GM18909 (cell line): Measurements from ENCODE around the gene DLGAP4.

Experiments used
- ATAC-seq: cut with Tn5 transposase; IDR thresholded peaks from one replicate; pipeline ENCODE4 v1.9.1; 2021; ENCODE audit warnings: mild to moderate bottlenecking; ENCODE audit not compliant: unreplicated experiment, poor library complexity

Gene DLGAP4

GRCh38 chr20:36483919-36484808, 178.0 kb downstream of the DLGAP4 start:
- ATAC-seq, result no peak

- no peak for ATAC-seq
Observed at GRCh38 chr20:36485286-36485685, 179.1 kb downstream of the DLGAP4 start.

- ATAC-seq, result no peak
Observed at GRCh38 chr20:36487069-36487468, 180.9 kb downstream of the DLGAP4 start.

- ATAC-seq, result no peak
Observed at GRCh38 chr20:36490191-36490590, 184.1 kb downstream of the DLGAP4 start.

DNA sequence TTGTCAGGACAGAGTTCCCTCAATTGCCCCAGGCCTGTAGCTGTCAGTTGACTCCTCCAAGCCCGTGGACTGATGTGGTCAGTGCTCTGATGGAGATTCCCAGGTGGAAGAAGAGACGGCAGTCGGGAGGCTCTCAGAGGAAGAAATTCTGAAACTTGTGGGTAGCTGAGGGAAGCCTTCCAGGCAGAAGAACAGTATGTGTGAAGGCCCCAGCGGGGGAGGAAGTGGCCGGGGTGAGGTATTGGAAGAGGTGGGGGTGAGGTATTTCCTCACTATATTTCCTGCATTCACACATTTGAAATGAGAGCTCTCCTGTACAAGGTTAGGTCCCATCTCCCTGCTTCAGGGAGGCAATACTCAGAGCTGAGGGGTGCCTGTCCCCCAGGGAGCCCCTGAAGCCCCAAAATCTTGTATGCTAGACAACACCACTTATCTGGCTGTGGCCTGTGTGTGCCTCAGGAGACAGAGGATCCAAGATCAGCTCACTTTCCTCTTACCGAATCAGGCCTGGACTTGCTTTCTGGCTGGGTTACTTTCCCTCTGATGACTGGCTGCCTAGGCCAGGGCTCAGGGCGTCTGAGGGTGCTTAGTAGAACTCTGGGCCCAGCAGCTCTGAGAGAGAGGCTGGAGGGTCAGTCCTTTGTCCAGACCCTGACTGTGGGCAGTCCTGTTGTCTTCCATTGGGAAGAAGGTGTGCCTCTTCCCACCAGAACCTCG, 185.9 kb downstream of the DLGAP4 start:
- ATAC-seq, result no peak

DNA sequence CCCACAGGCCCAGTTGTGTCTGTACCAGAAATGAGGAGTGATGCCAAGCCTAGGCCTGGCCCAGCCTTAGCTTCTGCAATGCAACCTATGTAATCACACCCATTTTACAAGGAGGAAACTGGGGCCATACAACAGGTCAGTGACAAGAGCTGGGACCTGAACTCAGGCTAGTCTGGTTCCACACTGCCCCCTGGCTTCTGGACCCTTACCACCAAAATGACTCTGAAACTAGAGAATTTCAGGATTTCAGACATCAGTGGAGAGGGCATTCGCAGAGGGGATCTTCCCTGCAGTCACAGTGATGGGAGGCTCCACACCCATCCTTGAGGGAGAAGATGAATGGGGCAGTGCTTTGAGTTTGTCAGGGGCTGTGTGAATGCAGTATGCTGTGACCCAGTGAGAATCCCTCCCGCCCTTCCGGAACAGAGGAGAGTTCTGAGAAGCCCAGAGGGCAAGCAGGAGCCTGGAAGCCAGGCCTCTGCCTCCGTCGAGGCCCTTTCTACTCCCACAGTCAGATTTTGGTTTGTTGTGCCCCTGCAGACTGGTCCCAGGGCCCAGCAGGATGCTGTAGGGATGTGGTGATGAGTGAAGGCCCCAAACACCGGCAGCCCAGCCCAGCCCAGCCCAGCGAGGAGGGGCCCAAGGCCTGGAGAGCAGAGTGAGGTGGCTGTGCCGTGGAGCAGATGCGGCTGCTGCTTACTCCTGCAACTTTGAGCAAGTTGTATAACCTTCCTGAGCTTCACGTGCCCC, 187.1 kb downstream of the DLGAP4 start:
- no peak for ATAC-seq

- ATAC-seq, result no peak
Observed at GRCh38 chr20:36493801-36494114, 187.6 kb downstream of the DLGAP4 start.

- no peak for ATAC-seq
Observed at GRCh38 chr20:36496707-36497669, 190.8 kb downstream of the DLGAP4 start.

- no peak for ATAC-seq
Observed at GRCh38 chr20:36497856-36498255, 191.7 kb downstream of the DLGAP4 start.

DNA sequence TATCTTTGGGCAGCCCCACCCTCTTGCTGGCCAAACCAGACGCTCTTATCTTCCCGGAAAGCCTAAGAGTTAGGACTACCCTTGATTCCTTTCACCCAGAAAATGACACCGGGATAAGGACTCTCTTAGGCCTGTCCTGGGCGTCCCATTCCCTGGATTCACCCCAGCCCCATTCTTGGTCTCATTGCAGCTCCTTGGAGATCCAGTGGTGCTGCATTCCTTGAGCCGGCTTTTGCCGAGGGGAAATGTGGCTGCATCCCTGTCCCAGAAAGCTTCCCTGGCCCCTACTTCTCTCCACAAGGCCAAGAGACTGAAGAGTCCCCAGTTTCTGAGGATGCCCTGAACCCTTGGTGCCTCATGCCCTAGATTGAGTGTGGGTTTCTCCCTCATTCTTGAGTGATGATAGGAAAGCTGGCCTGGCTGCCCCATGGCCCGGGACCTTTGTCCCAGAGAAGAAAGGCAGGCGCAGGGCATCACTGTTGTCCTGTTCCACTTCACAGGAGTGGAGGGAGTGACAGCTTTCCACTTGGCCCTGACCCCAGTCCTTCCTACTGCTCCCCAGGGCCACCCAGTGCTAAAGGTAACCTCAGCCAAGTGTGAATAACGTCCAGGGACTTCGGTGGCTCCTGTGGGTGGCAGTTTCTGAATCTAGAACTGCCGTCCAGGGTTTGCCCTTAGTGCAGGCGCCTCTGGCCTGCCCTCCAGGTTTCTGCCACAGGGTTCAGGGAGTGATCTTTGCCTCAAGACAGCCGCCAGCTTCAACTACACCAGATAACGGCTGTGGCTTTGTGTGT, 192.4 kb downstream of the DLGAP4 start:
- ATAC-seq, result no peak

- ATAC-seq, result no peak
Observed at GRCh38 chr20:36499211-36499610, 193.1 kb downstream of the DLGAP4 start.

DNA sequence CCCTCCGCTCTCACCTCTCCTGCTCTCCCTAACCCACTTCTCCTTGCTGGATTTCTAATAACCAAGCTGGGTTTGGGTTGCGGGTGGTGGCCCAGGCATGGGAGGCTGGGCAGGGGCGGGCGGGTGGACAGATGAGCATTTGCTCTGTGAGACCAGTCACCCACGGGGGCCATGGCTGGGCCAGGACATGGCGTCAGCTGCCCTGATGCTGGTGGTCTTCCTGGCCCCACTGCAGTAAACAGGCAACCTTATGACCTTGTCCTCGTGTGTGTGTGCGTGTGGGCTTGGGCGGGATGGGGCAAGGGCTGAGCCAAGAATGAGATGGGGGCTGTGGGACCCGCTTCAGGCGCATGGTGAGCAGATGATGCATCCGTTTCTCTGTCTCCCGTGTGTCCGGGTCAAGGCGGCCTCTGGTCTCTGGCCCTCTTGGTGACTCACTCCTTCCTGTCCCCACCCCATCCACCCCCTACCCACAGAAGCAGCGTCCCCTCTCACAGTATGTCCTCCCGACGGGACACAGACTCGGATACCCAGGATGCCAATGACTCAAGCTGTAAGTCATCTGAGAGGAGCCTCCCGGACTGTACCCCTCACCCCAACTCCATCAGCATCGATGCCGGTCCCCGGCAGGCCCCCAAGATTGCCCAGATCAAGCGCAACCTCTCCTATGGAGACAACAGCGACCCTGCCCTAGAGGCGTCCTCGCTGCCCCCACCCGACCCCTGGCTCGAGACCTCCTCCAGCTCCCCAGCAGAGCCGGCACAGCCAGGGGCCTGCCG, 193.8 kb downstream of the DLGAP4 start:
- no peak for ATAC-seq

DNA sequence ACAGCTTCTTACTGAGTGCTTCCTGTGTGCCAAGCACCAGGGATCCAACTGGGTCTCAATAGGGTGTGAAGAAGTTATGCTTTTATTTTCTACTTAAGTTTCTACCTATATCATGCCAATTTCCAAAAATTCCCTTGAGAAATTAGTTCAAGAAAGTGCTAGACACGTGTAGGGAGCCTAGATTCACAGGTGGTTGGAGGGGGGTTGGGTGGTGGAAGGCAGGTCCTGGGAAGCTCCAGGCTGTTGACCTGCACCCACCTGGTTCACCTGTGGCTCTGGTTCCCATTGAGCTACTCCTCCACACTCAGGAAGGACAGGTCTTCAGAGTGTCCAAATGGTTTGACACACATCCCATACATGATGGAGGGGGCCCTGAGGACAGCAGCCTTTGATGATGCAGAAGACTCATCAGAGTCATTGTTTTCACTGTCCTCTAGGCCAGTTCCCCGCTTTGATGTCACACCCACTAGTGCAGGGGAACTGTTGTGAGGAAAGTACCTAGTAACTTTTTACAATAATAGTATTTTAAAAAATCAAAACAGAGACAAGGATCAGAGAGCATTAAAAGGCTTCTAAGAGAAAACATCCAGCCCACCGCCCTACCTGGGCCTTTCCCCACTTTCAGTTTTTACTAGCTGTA, 195.3 kb downstream of the DLGAP4 start:
- no peak for ATAC-seq

GRCh38 chr20:36504295-36504694, 198.2 kb downstream of the DLGAP4 start:
- no peak for ATAC-seq

DNA sequence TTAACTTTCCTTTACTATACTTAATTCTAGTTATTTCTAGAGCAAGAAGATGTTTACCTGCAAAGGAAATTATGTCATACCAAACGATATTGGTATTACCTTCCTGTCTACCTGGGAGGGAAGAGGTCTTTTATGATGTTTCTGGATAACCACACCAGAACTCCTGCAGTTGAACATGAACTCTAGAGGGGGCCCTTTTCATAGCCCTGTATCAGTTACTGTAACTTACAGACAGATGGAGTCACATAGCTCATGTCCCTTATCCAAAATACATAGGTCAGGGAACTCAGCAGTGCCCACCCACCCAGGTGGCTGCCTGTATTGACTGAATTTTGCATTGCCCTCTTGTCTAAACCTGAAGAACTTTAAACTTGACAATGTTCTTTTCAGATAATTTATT, 200.1 kb downstream of the DLGAP4 start:
- ATAC-seq, result no peak

DNA sequence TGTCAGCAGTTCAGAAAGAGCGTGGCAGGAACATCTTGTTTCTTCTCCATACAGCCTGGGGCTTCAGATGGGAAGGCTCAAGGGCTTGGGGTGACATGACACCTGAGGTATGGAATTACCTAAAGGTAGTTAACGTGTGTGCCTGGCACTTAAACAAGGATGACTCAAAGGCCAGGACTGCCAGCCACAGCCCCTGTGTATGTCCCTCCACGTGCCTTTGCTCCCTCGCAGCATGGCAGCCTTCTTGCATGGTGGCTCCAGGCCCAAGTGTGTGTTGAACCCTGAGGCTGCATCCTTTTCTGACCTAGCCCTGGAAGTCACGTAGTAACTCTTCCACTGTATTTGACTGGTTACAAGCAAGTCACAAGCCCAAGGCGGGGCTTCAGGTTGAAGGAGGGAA, 201.6 kb downstream of the DLGAP4 start:
- no peak for ATAC-seq

- no peak for ATAC-seq
Observed at GRCh38 chr20:36519012-36519719, 213.0 kb downstream of the DLGAP4 start.
